Left lung (tissue), 10 donors: ENCODE measurements around the gene ARNT2. TPM values are rescaled to one million over a fixed set of nuclear protein-coding genes. Genes with fewer than 3 reads are reported as not detected.

Experiments
- ATAC-seq: fragments of 200-7000 bp; cut with Tn5 transposase; one replicate; pipeline ENCODE4 v1.9.1; 2020; ENCODE audit warnings: moderate library complexity
- DNase-seq, 4 donors: peaks; one replicate each; pipeline ENCODE4 v3.0.0-alpha.2; 2013 to 2020
- H3K27ac ChIP-seq, 2 donors: fragments of 200-600 bp; sonication (generic) in 1 of 2; one replicate each; pipeline versions ENCODE4 v1.5.0 to v1.8.0; 2020 to 2021
- H3K27me3 ChIP-seq, 2 donors: fragments of 200-600 bp; sonication (generic) in 1 of 2; one replicate each; pipeline versions ENCODE4 v1.5.0 to v1.8.0; 2020 to 2021
- H3K36me3 ChIP-seq, 2 donors: fragments of 200-600 bp; sonication (generic) in 1 of 2; one replicate each; pipeline versions ENCODE4 v1.5.0 to v1.8.0; 2020 to 2021
- H3K4me1 ChIP-seq, 2 donors: fragments of 200-600 bp; one replicate each; pipeline ENCODE4 v1.8.0; 2021
- H3K4me3 ChIP-seq, 2 donors: fragments of 200-600 bp; sonication (generic) in 1 of 2; one replicate each; pipeline versions ENCODE4 v1.5.0 to v1.8.0; 2020 to 2021; ENCODE audit warnings: mild to moderate bottlenecking in 1 of 2
- H3K9me3 ChIP-seq, 2 donors: fragments of 200-600 bp; sonication (generic) in 1 of 2; one replicate each; pipeline versions ENCODE4 v1.5.0 to v1.8.0; 2020 to 2021
- CTCF ChIP-seq, 2 donors: fragments of 200-600 bp; sonication (generic) in 1 of 2; IDR thresholded peaks; one replicate each; pipeline versions ENCODE4 v1.5.0 to v1.8.0; 2021; ENCODE audit warnings: antibody characterized with exemption in 2 of 2
- intact Hi-C, 2 donors: fragments of 100-400 bp; cut with DNase I; formaldehyde crosslinking; loops; one replicate each; pipeline versions ENCODE4 v1.11.2 to v1.14.2; 2022
- polyA plus RNA-seq, 6 donors: library from polyadenylated mRNA; unstranded; fragments of 120-200 nt; gene quantifications; one replicate each; pipeline ENCODE4 v1.2.1, GENCODE V29; 2013; ENCODE audit not compliant: insufficient read length in 6 of 6
- total RNA-seq, 2 donors: library from RNA; stranded (reverse); fragmentation: NEBNext Ultra II Directional; extraction: Animal tissue kit (Norgen Biotek cat#: 25700); gene quantifications; one replicate each; pipeline ENCODE4 v1.2.1, GENCODE V29; 2021
- donor health status: DM: no; HTN: yes; CAD: no.
- donor health status: DM: no; HTN: no; CAD: no.

ARNT2 gene
- total and polyA plus RNA-seq, 8 donors: 9.7 to 50.8 (median 33.7) TPM

- H3K27me3 ChIP-seq: no peaks in the 10 kb centered on the region
- H3K4me3 ChIP-seq: no peak overlapping the region
- H3K27ac ChIP-seq: no peak overlapping the region
- no peaks in the 10 kb centered on the region for H3K9me3 ChIP-seq
- ATAC-seq: no peak
- no peak for DNase-seq
- peaks cover 9 to 29% of the 10 kb centered on the region in 2 donors for H3K4me1 ChIP-seq
- intact Hi-C loops: loop anchor here in 1 of 2 donors (10.0 kb wide), 1 partner anchor 123 kb away; no protein-coding TSS in a partner anchor
- TF ChIP-seq CTCF (IDR thresholded peaks at IDR 0.05): no peak
- no peaks in the 10 kb centered on the region for H3K36me3 ChIP-seq
Observed at GRCh38 chr15:80452166-80452565, 48.0 kb downstream of the ARNT2 start.

- H3K27ac ChIP-seq: no peak overlapping the region
- intact Hi-C loops: loop anchor here in 1 of 2 donors (5.0 to 10.0 kb wide), 2 partner anchors 120 to 512 kb away; no protein-coding TSS in a partner anchor
- peaks cover 9 to 33% of the 10 kb centered on the region in 2 donors for H3K4me1 ChIP-seq
- H3K36me3 ChIP-seq: no peaks in the 10 kb centered on the region
- DNase-seq (no peak), ATAC-seq (peak; percentile 9)
- TF ChIP-seq CTCF (IDR thresholded peaks at IDR 0.05): no peak
- H3K4me3 ChIP-seq: no peak overlapping the region
- H3K27me3 ChIP-seq: peaks cover 0 to under 1% of the 10 kb centered on the region in 2 donors
- H3K9me3 ChIP-seq: no peaks in the 10 kb centered on the region
Observed at GRCh38 chr15:80455051-80455648, 51.0 kb downstream of the ARNT2 start.

- H3K4me3 ChIP-seq: no peak overlapping the region
Observed at GRCh38 chr15:80455668-80456442, 51.7 kb downstream of the ARNT2 start.

GRCh38 chr15:80456517-80457492, 52.6 kb downstream of the ARNT2 start:
- Histone ChIP-seq H3K27me3 (peaks cover 0 to 10% of the 10 kb centered on the region in 2 donors), H3K9me3 (no peaks in the 10 kb centered on the region), H3K4me1 (peaks cover 9 to 24% of the 10 kb centered on the region in 2 donors), H3K27ac (no peak overlapping the region), H3K4me3 (no peak overlapping the region), H3K36me3 (no peaks in the 10 kb centered on the region)
- intact Hi-C loops: loop anchor here in 1 of 2 donors (5.0 to 10.0 kb wide), 2 partner anchors 118 to 510 kb away; no protein-coding TSS in a partner anchor
- no peak for TF ChIP-seq CTCF (IDR thresholded peaks at IDR 0.05)
- ATAC-seq (no peak), DNase-seq (no peak)

More at GRCh38 chr15:80455668-80456442, 51.7 kb downstream of the ARNT2 start:
- Histone ChIP-seq H3K4me1 (peaks cover 9 to 27% of the 10 kb centered on the region in 2 donors), H3K27ac (no peak overlapping the region), H3K9me3 (no peaks in the 10 kb centered on the region), H3K36me3 (no peaks in the 10 kb centered on the region), H3K27me3 (peaks cover 0 to 8% of the 10 kb centered on the region in 2 donors)
- peak in 3 of 4 donors; percentile 53 to 84 (median 72) for DNase-seq
- intact Hi-C loops: loop anchor here in 1 of 2 donors (5.0 to 10.0 kb wide), 2 partner anchors 119 to 511 kb away; no protein-coding TSS in a partner anchor
- peak; percentile 86 to 88 for TF ChIP-seq CTCF (IDR thresholded peaks at IDR 0.05)
- ATAC-seq: peak; percentile 93
